H1 (cell line): ENCODE data around the gene MRPL34. TPM values are rescaled to one million over a fixed set of nuclear protein-coding genes. Genes with fewer than 3 reads are reported as not detected.

Source experiments
- CTCF ChIA-PET: fragments of 300-600 bp; sonication (Branson Sonifier 250); formaldehyde crosslinking; loops from one replicate; lab custom pipeline; 2021; ENCODE audit not compliant: partially characterized antibody; lab: Charles Lee
- POLR2A ChIA-PET: fragments of 300-600 bp; sonication (Branson Sonifier 250); formaldehyde crosslinking; loops from one replicate; lab custom pipeline; 2021; ENCODE audit warnings: inconsistent platforms; ENCODE audit not compliant: partially characterized antibody; lab: Charles Lee
- DNase-seq, 2 experiments: peaks; one replicate each; pipeline versions ENCODE4 v3.0.0 to v3.0.0-alpha.2; 2010 to 2022; ENCODE audit warnings: low spot score in 2 of 2, low read depth in 1 of 2, mixed read lengths in 1 of 2
- FAIRE-seq: peaks from 2 replicates; lab custom pipeline; 2011; peaks lifted over from hg19 to GRCh38; lab: Jason Lieb, UNC
- H2AFZ ChIP-seq: 2 replicates; pipeline ENCODE4 v1.8.1; 2012; ENCODE audit warnings: low read length, inconsistent platforms
- H2AK5ac ChIP-seq: 2 replicates; pipeline ENCODE4 v1.6.1; 2013; ENCODE audit warnings: low read depth, low read length
- H2BK120ac ChIP-seq: replicated peaks from 2 replicates; pipeline ENCODE3; 2013; ENCODE audit warnings: low read depth, low read length, inconsistent platforms
- H2BK12ac ChIP-seq: 2 replicates; pipeline ENCODE4 v1.6.1; 2013; ENCODE audit warnings: low read depth, low read length
- H2BK15ac ChIP-seq: 2 replicates; pipeline ENCODE4 v1.6.1; 2013; ENCODE audit warnings: low read length
- H2BK20ac ChIP-seq: 2 replicates; pipeline ENCODE4 v1.6.1; 2013; ENCODE audit warnings: low read length
- H2BK5ac ChIP-seq: 2 replicates; pipeline ENCODE4 v1.6.1; 2013; ENCODE audit warnings: low read depth, low read length
- H3K14ac ChIP-seq: 2 replicates; pipeline ENCODE4 v1.6.1; 2013; ENCODE audit warnings: inconsistent platforms; ENCODE audit not compliant: insufficient read length
- H3K18ac ChIP-seq: 2 replicates; pipeline ENCODE4 v1.6.1; 2013; ENCODE audit warnings: low read length; ENCODE audit errors: extremely low read depth
- H3K23ac ChIP-seq: 2 replicates; pipeline ENCODE4 v1.6.1; 2013; ENCODE audit warnings: inconsistent platforms; ENCODE audit not compliant: insufficient read length
- H3K23me2 ChIP-seq: 2 replicates; pipeline ENCODE4 v1.6.1; 2013; ENCODE audit warnings: low read depth, low read length
- H3K27ac ChIP-seq: 2 replicates; pipeline ENCODE4 v1.6.1; 2011; ENCODE audit warnings: low read depth, low read length, inconsistent platforms
- H3K27me3 ChIP-seq, 4 experiments: replicated peaks in 1 of 4; 1 replicate in 1 of 4; 2 replicates in 3 of 4; pipeline versions ENCODE4 v1.6.1 to v1.8.1; 2011 to 2013; ENCODE audit warnings: low read length in 3 of 4, mild to moderate bottlenecking in 3 of 4, inconsistent platforms in 2 of 4, mixed read lengths in 2 of 4, moderate library complexity in 1 of 4; ENCODE audit not compliant: control insufficient read depth in 3 of 4, insufficient read depth in 3 of 4; ENCODE audit errors: extremely low read depth in 1 of 4
- H3K36me3 ChIP-seq, 4 experiments: 2 replicates each; pipeline versions ENCODE4 v1.6.1 to v1.8.1; 2011 to 2013; ENCODE audit warnings: mild to moderate bottlenecking in 4 of 4, low read length in 3 of 4, moderate library complexity in 2 of 4, control low read depth in 1 of 4, inconsistent platforms in 1 of 4; ENCODE audit not compliant: insufficient read depth in 4 of 4, control insufficient read depth in 2 of 4
- H3K4ac ChIP-seq: replicated peaks from 2 replicates; pipeline ENCODE3; 2013; ENCODE audit warnings: low read length, low read depth, mixed read lengths, inconsistent platforms; ENCODE audit not compliant: insufficient read length
- H3K4me1 ChIP-seq, 4 experiments: replicated peaks in 1 of 4; 1 replicate in 1 of 4; 2 replicates in 3 of 4; pipeline versions ENCODE4 v1.6.1 to v1.8.1; 2011 to 2013; ENCODE audit warnings: low read length in 3 of 4, inconsistent platforms in 2 of 4, mixed read lengths in 1 of 4; ENCODE audit not compliant: insufficient read depth in 4 of 4, control insufficient read depth in 3 of 4
- H3K4me2 ChIP-seq, 2 experiments: 2 replicates each; pipeline versions ENCODE4 v1.6.1 to v1.8.1; 2011 to 2013; ENCODE audit warnings: low read depth in 2 of 2, low read length in 2 of 2, control low read depth in 1 of 2, inconsistent platforms in 1 of 2, mild to moderate bottlenecking in 1 of 2; ENCODE audit not compliant: insufficient read depth in 1 of 2
- H3K4me3 ChIP-seq, 4 experiments: fragments of 200-600, 300-600 bp in 1 of 4; sonication (generic), shearing (Covaris generic), sonication (Bioruptor Twin) in 1 of 4; 2 replicates each; pipeline versions ENCODE4 v1.5.1 to v1.8.1; 2011 to 2016; ENCODE audit warnings: low read length in 4 of 4, low read depth in 3 of 4, control low read depth in 2 of 4, inconsistent platforms in 2 of 4, mild to moderate bottlenecking in 2 of 4, mixed read lengths in 1 of 4, moderate library complexity in 1 of 4; ENCODE audit not compliant: insufficient read depth in 2 of 4; ENCODE audit errors: extremely low read depth in 1 of 4
- H3K56ac ChIP-seq: replicated peaks from 2 replicates; pipeline ENCODE3; 2013; ENCODE audit warnings: low read depth, mild to moderate bottlenecking, mixed read lengths, low read length, inconsistent platforms; ENCODE audit not compliant: insufficient read length
- H3K79me1 ChIP-seq: 2 replicates; pipeline ENCODE4 v1.6.1; 2013; ENCODE audit warnings: low read depth, low read length, control low read depth
- H3K79me2 ChIP-seq, 2 experiments: 2 replicates each; pipeline versions ENCODE4 v1.6.1 to v1.8.1; 2012 to 2013; ENCODE audit warnings: low read length in 2 of 2, mild to moderate bottlenecking in 2 of 2, inconsistent platforms in 1 of 2; ENCODE audit not compliant: insufficient read depth in 2 of 2, control insufficient read depth in 1 of 2
- H3K9ac ChIP-seq, 4 experiments: replicated peaks in 1 of 4; 1 replicate in 1 of 4; 2 replicates in 3 of 4; pipeline versions ENCODE4 v1.6.1 to v1.8.1; 2011 to 2013; ENCODE audit warnings: low read depth in 3 of 4, low read length in 3 of 4, control low read depth in 2 of 4, mild to moderate bottlenecking in 2 of 4, moderate library complexity in 2 of 4, inconsistent platforms in 1 of 4; ENCODE audit errors: extremely low read depth in 1 of 4
- H3K9me3 ChIP-seq, 2 experiments: 2 replicates each; pipeline versions ENCODE4 v1.6.1 to v1.8.1; 2012 to 2013; ENCODE audit warnings: mild to moderate bottlenecking in 2 of 2, moderate library complexity in 2 of 2, control low read depth in 1 of 2, inconsistent platforms in 1 of 2, low read depth in 1 of 2, low read length in 1 of 2, mixed read lengths in 1 of 2; ENCODE audit not compliant: insufficient read depth in 2 of 2
- H4K20me1 ChIP-seq, 2 experiments: replicated peaks in 1 of 2; 2 replicates each; pipeline versions ENCODE3 to v1.8.1; 2011 to 2013; ENCODE audit warnings: inconsistent platforms in 2 of 2, low read length in 2 of 2, mild to moderate bottlenecking in 1 of 2; ENCODE audit not compliant: insufficient read depth in 2 of 2, control insufficient read depth in 1 of 2
- H4K5ac ChIP-seq: 2 replicates; pipeline ENCODE4 v1.6.1; 2013; ENCODE audit warnings: low read length, low read depth, mixed read lengths, inconsistent platforms; ENCODE audit not compliant: insufficient read length
- H4K8ac ChIP-seq: 2 replicates; pipeline ENCODE4 v1.8.0; 2013; ENCODE audit warnings: mild to moderate bottlenecking, moderate library complexity, low read length, inconsistent platforms; ENCODE audit not compliant: insufficient read depth; ENCODE audit errors: extremely low read depth
- H4K91ac ChIP-seq: replicated peaks from 2 replicates; pipeline ENCODE3; 2013; ENCODE audit warnings: low read length, mixed read lengths, inconsistent platforms; ENCODE audit not compliant: insufficient read length
- TAF7 ChIP-seq: optimal IDR thresholded peaks from 2 replicates; pipeline ENCODE3; 2011; ENCODE audit warnings: low read depth, mild to moderate bottlenecking, inconsistent platforms, low read length, moderate library complexity, borderline replicate concordance
- WGBS, 2 experiments: shearing (Covaris generic) in 1 of 2; methylation state at CpG; one replicate each; pipeline versions ENCODE4 v1.1.6 to v1.1.7; 2013 to 2015; ENCODE audit warnings: low lambda C conversion rate in 2 of 2, mixed read lengths in 2 of 2, inconsistent platforms in 1 of 2, low coverage in 1 of 2, missing lambda C conversion rate in 1 of 2; ENCODE audit not compliant: insufficient replicate concordance in 2 of 2, insufficient coverage in 1 of 2, insufficient read length in 1 of 2; ENCODE audit errors: extremely low coverage in 1 of 2, missing lambda C conversion rate in 1 of 2; 5-methylcytosine and 5-hydroxymethylcytosine counted together
- polyA plus RNA-seq, 7 experiments: library from polyadenylated mRNA; depleted of rRNA in 3 of 7; stranded (reverse) in 5 of 7; unstranded in 2 of 7; fragments of >200 nt in 5 of 7; fragments of 200-250 nt in 2 of 7; gene quantifications; 1 replicate in 5 of 7; 2 replicates in 1 of 7; 4 replicates in 1 of 7; pipeline versions ENCODE4 v1.2.1 to v1.2.3, GENCODE V29; 2011 to 2013; ENCODE audit warnings: missing spikeins in 2 of 7, mixed read lengths in 2 of 7
- total RNA-seq: library from RNA; stranded (reverse); fragmentation: NEBNext Ultra II Directional; extraction: Animal tissue kit (Norgen Biotek cat#: 25700); gene quantifications from 2 replicates; pipeline ENCODE4 v1.2.1, GENCODE V29; 2021

MRPL34 gene
- total and polyA plus RNA-seq, 2 of the 8 experiments (the other 6 are each of a cell fraction or from before 2014, with no cell fraction given) = 91.9 to 99.6 TPM

DNA sequence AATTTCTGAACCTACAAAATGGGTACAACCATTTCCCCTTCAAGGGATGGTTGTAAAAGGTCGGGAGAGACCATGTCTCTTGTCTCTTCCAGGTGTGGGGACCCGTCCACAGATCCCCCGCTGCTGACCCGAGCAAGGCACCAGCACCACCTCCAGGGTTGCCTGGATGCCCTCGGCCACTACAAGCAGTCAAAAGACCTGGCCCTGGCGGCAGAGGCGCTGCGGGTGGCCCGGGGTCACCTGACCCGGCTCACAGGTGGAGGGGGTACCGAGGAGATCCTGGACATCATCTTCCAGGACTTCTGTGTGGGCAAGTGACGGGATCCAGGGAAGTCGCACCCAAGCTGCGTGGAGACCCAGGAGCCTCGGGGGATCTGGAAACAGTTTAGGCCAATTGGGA lies 35.7 kb downstream of the MRPL34 start:
- Histone ChIP-seq H3K18ac (no peak overlapping the region), H2BK15ac (no peak overlapping the region), H2BK12ac (no peak overlapping the region), H4K5ac (no peak overlapping the region), H2AK5ac (no peak overlapping the region), H3K4me2 (peak overlapping the region; percentile 17 to 71; a peak in 1 of 4 replicates), H3K36me3 (peaks cover 0 to 3% (median 0%) of the 10 kb centered on the region in 4 experiments; a peak in 1 of 8 replicates), H3K23ac (no peak overlapping the region), H3K9ac (no peak overlapping the region; a peak in 1 of 7 replicates), H4K91ac (no peak overlapping the region), H3K27me3 (no peaks in the 10 kb centered on the region), H3K27ac (no peak overlapping the region), H4K8ac (no peak overlapping the region), H3K4me3 (peak overlapping the region in 1 of 4 experiments; percentile 49; a peak in 2 of 8 replicates), H3K23me2 (peaks cover 14% of the 10 kb centered on the region), H3K9me3 (no peaks in the 10 kb centered on the region), H2BK120ac (no peak overlapping the region), H2AFZ (no peak overlapping the region), H4K20me1 (peaks cover 0 to 2% of the 10 kb centered on the region in 2 experiments), H3K4me1 (peaks cover 0 to 25% (median 19%) of the 10 kb centered on the region in 4 experiments; a peak in 5 of 7 replicates), H3K4ac (no peak overlapping the region), H2BK20ac (no peak overlapping the region), H3K79me2 (no peaks in the 10 kb centered on the region), H2BK5ac (0 out of 2 replicates have a peak overlapping the region, but pooled peaks have one; percentile 75), H3K56ac (no peak overlapping the region), H3K14ac (no peak overlapping the region), H3K79me1 (peaks cover 3% of the 10 kb centered on the region)
- FAIRE-seq (no peak), DNase-seq (no peak)
- 87% methylated on average over 14 of the region's 15 CpGs; no CpG with 5 or more reads in 1 of the 2 experiments for WGBS, 2 experiments
- TF ChIP-seq TAF7 = no peak
- ChIA-PET CTCF (interaction anchor here (0.5 to 13.5 kb wide), 6 partner anchors 11 to 263 kb away, joined by 3 to 153 read pairs (median 4); partner anchors contain the start of gene CCDC194), POLR2A (interaction anchor here (0.6 to 13.5 kb wide), 3 partner anchors 16 to 84 kb away, joined by 3 to 100 read pairs (median 4); no protein-coding TSS in a partner anchor)
